WTC11 (cell line): ENCODE measurements around the gene HES6. TPM values are rescaled to one million over a fixed set of nuclear protein-coding genes. Genes with fewer than 3 reads are reported as not detected.
A peak's percentile ranks its signal among the peaks of the same experiment; 100 is the strongest.

Experiments
- ATF1 ChIP-seq: sonication (generic); formaldehyde crosslinking; IDR thresholded peaks from 2 replicates; pipeline ENCODE4 v1.8.1; 2023; ENCODE audit warnings: mild to moderate bottlenecking, moderate library complexity, missing genetic modification reagents
- CBFB ChIP-seq: sonication (generic); formaldehyde crosslinking; IDR thresholded peaks from 2 replicates; pipeline ENCODE4 v1.8.1; 2022; ENCODE audit warnings: mild to moderate bottlenecking, low read depth, missing genetic modification reagents
- CDX4 ChIP-seq: fragments of 250-450 bp; sonication (Bioruptor Pico); IDR thresholded peaks from 2 replicates; pipeline ENCODE4 v1.9.0; 2021; ENCODE audit warnings: moderate library complexity, mild to moderate bottlenecking, inconsistent platforms, borderline replicate concordance
- CREM ChIP-seq: sonication (generic); formaldehyde crosslinking; IDR thresholded peaks from 2 replicates; pipeline ENCODE4 v1.8.1; 2022; ENCODE audit warnings: mild to moderate bottlenecking, missing genetic modification reagents, moderate library complexity
- CTCF ChIP-seq: fragments of 200-600 bp; IDR thresholded peaks from 2 replicates; pipeline ENCODE4 v1.8.0; 2022; ENCODE audit warnings: antibody characterized with exemption
- E2F1 ChIP-seq: sonication (generic); formaldehyde crosslinking; IDR thresholded peaks from 2 replicates; pipeline ENCODE4 v1.8.0; 2022; ENCODE audit warnings: mild to moderate bottlenecking, missing genetic modification reagents
- E2F5 ChIP-seq: sonication (generic); formaldehyde crosslinking; IDR thresholded peaks from 2 replicates; pipeline ENCODE4 v1.8.1; 2022; ENCODE audit warnings: mild to moderate bottlenecking, moderate library complexity, missing genetic modification reagents
- ERG ChIP-seq: fragments of 250-450 bp; sonication (Bioruptor Pico); IDR thresholded peaks from 2 replicates; pipeline ENCODE4 v1.8.0; 2021; ENCODE audit warnings: mild to moderate bottlenecking
- GTF2I ChIP-seq: fragments of 250-450 bp; sonication (Bioruptor Pico); conservative IDR thresholded peaks from 2 replicates; pipeline ENCODE4 v1.4.0; 2021; ENCODE audit warnings: mild to moderate bottlenecking
- HMGA2 ChIP-seq: fragments of 250-450 bp; sonication (Bioruptor Pico); IDR thresholded peaks from 2 replicates; pipeline ENCODE4 v1.4.0; 2021; ENCODE audit warnings: mild to moderate bottlenecking, moderate library complexity
- IRF1 ChIP-seq: sonication (generic); formaldehyde crosslinking; IDR thresholded peaks from 2 replicates; pipeline ENCODE4 v1.8.0; 2023; ENCODE audit warnings: missing genetic modification reagents
- IRF2 ChIP-seq: sonication (generic); formaldehyde crosslinking; IDR thresholded peaks from 2 replicates; pipeline ENCODE4 v1.8.0; 2022; ENCODE audit warnings: low read depth, missing genetic modification reagents, borderline replicate concordance
- JUN ChIP-seq: sonication (generic); formaldehyde crosslinking; IDR thresholded peaks from 2 replicates; pipeline ENCODE4 v1.8.0; 2023; ENCODE audit warnings: mild to moderate bottlenecking, missing genetic modification reagents
- KAT7 ChIP-seq: sonication (generic); formaldehyde crosslinking; IDR thresholded peaks from 2 replicates; pipeline ENCODE4 v1.8.1; 2023; ENCODE audit warnings: missing genetic modification reagents, mild to moderate bottlenecking, borderline replicate concordance
- NFATC4 ChIP-seq: fragments of 250-450 bp; sonication (Bioruptor Pico); IDR thresholded peaks from 2 replicates; pipeline ENCODE4 v1.9.0; 2021; ENCODE audit warnings: mild to moderate bottlenecking
- NFYB ChIP-seq: sonication (generic); formaldehyde crosslinking; conservative IDR thresholded peaks from 2 replicates; pipeline ENCODE4 v1.8.0; 2022; ENCODE audit warnings: low read depth, missing genetic modification reagents
- NR1H2 ChIP-seq: sonication (generic); formaldehyde crosslinking; IDR thresholded peaks from 2 replicates; pipeline ENCODE4 v1.9.0; 2021; ENCODE audit warnings: mild to moderate bottlenecking, moderate library complexity, missing genetic modification reagents
- NR3C1 ChIP-seq: sonication (generic); formaldehyde crosslinking; conservative IDR thresholded peaks from 2 replicates; pipeline ENCODE4 v1.8.1; 2023; ENCODE audit warnings: low read depth, mild to moderate bottlenecking, missing genetic modification reagents
- RELA ChIP-seq: sonication (generic); formaldehyde crosslinking; IDR thresholded peaks from 2 replicates; pipeline ENCODE4 v1.8.1; 2022; ENCODE audit warnings: missing genetic modification reagents, mild to moderate bottlenecking, borderline replicate concordance
- SMAD4 ChIP-seq: sonication (generic); formaldehyde crosslinking; IDR thresholded peaks from 2 replicates; pipeline ENCODE4 v1.8.0; 2022; ENCODE audit warnings: mild to moderate bottlenecking, missing genetic modification reagents
- SOX15 ChIP-seq: fragments of 250-450 bp; sonication (Bioruptor Pico); IDR thresholded peaks from 2 replicates; pipeline ENCODE4 v1.9.0; 2021; ENCODE audit warnings: mild to moderate bottlenecking
- SP1 ChIP-seq: sonication (generic); formaldehyde crosslinking; conservative IDR thresholded peaks from 2 replicates; pipeline ENCODE4 v1.8.1; 2022; ENCODE audit warnings: missing genetic modification reagents
- STAT6 ChIP-seq: sonication (generic); formaldehyde crosslinking; conservative IDR thresholded peaks from 2 replicates; pipeline ENCODE4 v1.8.1; 2023; ENCODE audit warnings: mild to moderate bottlenecking, low read depth, missing genetic modification reagents, moderate library complexity
- TEAD4 ChIP-seq: sonication (generic); formaldehyde crosslinking; IDR thresholded peaks from 2 replicates; pipeline ENCODE4 v1.8.0; 2022; ENCODE audit warnings: mild to moderate bottlenecking, missing genetic modification reagents
- ZNF263 ChIP-seq: sonication (generic); formaldehyde crosslinking; IDR thresholded peaks from 2 replicates; pipeline ENCODE4 v1.8.1; 2022; ENCODE audit warnings: low read depth, mild to moderate bottlenecking, moderate library complexity, missing genetic modification reagents
- ZNF416 ChIP-seq: fragments of 250-450 bp; sonication (Bioruptor Pico); IDR thresholded peaks from 2 replicates; pipeline ENCODE4 v1.9.0; 2021; ENCODE audit warnings: mild to moderate bottlenecking, inconsistent platforms
- ZNF512 ChIP-seq: sonication (generic); formaldehyde crosslinking; IDR thresholded peaks from 2 replicates; pipeline ENCODE4 v1.8.1; 2022; ENCODE audit warnings: missing genetic modification reagents, borderline replicate concordance
- ZNF671 ChIP-seq: fragments of 250-450 bp; sonication (Bioruptor Pico); IDR thresholded peaks from 2 replicates; pipeline ENCODE4 v1.8.0; 2021; ENCODE audit warnings: mild to moderate bottlenecking
- total RNA-seq: library from RNA; stranded (reverse); gene quantifications from 3 replicates; pipeline ENCODE4 v1.2.3, GENCODE V29; 2021

Gene HES6
- total RNA-seq, 1 experiment from 2014 or later, result 52.1 TPM

- TF ChIP-seq ZNF263 (CRISPR knock-in tag), result no peak
- no peak for TF ChIP-seq NR1H2 (CRISPR knock-in tag)
- no peak for TF ChIP-seq E2F1
- no peak for TF ChIP-seq RELA (CRISPR knock-in tag)
- TF ChIP-seq TEAD4 (CRISPR knock-in tag), result no peak
- no peak for TF ChIP-seq IRF1
- no peak for TF ChIP-seq ZNF512
- no peak for TF ChIP-seq NFATC4 (CRISPR knock-in tag)
- TF ChIP-seq CREM (CRISPR knock-in tag), result peak; percentile 72; the same call in 1 of the 2 replicates
- TF ChIP-seq SMAD4 (CRISPR knock-in tag), result no peak
- TF ChIP-seq GTF2I (CRISPR knock-in tag), result no peak
- no peak for TF ChIP-seq KAT7 (CRISPR knock-in tag)
- TF ChIP-seq CBFB, result peak; percentile 65; the same call in 1 of the 2 replicates
- peak; percentile 73; the same call in 1 of the 2 replicates for TF ChIP-seq ERG (CRISPR knock-in tag)
- no peak for TF ChIP-seq ATF1 (CRISPR knock-in tag)
- peak; percentile 94; the same call in 1 of the 2 replicates for TF ChIP-seq ZNF416 (CRISPR knock-in tag)
- no peak for TF ChIP-seq E2F5 (CRISPR knock-in tag)
- TF ChIP-seq JUN (CRISPR knock-in tag), result no peak
- TF ChIP-seq STAT6 (CRISPR knock-in tag), result 0 out of 2 replicates have a peak, but pooled peaks have one; percentile 52
- TF ChIP-seq NR3C1 (CRISPR knock-in tag), result 0 out of 2 replicates have a peak, but pooled peaks have one; percentile 55
- TF ChIP-seq SOX15, result no peak
- TF ChIP-seq NFYB, result peak; percentile 87
- no peak for TF ChIP-seq ZNF671 (CRISPR knock-in tag)
- no peak for TF ChIP-seq CTCF
- peak; percentile 83 for TF ChIP-seq SP1
- TF ChIP-seq IRF2, result no peak
- no peak for TF ChIP-seq CDX4 (CRISPR knock-in tag)
- TF ChIP-seq HMGA2 (CRISPR knock-in tag), result no peak
These were observed at the start of gene HES6 (continued) for GRCh38 chr2:238239863-238240756.
